ENCODE results near the gene HCN2.
"Not testable (repeated sequence)": the region's sequence is repeated elsewhere in the genome, so short reads cannot be mapped to it uniquely, and the experiment has no call there.

HCN2 gene

DNA sequence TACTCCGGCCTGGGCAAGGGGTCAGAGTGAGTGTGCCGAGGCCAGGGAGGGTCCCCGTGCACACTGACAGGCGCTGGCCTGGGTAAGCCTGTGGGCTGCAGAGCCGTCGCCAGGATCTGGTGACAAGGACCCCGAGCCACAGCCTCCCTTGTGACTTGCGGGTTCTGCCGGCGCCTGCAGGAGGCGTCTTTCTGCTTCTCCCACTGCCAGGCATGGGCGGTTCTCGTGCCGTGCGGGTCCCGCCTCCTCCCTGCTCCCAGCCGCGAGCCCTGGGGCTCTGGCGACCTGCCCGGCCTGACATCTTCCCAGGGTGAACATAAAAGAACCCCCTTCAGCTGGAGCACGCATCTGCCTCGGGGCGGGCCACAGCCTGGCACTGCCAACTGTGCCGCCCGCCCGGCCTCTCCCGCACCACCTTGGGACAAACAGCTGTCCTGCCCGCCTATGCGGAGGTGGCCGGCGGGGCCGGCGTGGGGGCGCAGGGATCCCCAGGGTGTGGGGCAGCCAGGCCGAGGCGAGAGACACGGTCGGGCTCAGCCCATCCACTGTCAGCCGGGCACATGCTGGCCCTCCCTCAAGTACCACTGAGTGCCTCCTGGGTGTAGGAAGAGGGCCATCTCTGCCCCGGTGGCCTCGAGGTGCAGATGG lies 1.5 kb upstream of the HCN2 start:
- DNase-seq = peak; percentile 68

DNA sequence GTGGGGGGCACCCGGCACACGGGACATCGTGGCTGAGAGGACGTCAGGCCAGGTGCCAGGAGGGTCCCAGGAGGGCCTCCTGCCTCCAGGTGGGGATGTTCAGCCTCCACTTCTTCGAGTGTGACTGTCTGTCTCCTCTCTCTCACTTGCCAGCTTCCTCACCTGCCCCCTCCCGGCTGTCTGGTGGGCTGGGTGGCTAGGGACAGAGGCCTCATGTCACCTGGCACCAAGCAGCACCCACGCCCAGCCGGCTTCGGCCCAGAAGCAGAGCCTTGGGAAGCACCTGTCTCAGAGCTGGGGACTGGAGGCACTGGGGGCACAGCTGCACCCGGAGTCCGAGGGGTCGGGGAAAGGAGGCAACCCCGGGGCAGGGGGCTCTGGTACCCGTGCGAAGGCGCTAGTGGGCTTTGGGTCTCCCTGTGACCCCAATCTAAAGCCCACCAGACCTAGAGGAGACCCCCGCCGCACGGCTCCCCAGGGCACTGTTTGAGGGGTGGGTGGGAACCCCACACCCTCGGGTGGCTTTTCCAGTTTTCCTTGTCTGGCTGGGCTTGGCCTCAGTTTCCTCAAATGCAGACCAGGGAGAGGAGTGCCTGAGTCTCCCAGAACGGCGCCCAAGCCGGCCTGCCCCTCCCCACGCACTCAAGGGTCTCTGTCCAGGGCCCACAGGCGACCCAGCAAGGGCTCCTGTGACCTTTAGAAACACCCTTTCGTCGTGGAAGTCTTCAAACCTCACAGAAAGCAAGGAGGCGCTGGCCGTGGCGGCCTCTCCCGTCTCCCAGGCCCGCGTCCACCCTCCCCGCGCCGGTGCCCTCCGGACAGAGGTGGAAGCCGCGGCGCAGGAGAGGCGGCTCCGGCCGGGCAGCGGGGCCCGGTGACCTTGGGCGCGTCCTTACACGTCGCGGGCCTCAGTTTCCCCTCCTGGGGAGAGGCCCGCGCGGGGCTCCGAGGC lies 664 bp upstream of the HCN2 start:
- no peak for DNase-seq

DNA sequence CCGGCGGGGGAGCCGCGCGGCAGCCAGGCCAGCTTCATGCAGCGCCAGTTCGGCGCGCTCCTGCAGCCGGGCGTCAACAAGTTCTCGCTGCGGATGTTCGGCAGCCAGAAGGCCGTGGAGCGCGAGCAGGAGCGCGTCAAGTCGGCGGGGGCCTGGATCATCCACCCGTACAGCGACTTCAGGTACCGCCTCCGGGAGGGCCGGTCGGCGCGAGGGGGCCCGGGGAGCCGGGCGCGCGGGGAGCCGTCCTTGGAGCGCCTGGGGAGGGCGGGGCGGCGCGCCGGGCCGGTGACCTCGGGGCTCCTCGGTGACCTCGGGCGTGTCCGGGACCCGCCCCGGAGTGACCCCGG lies 690 bp downstream of the HCN2 start:
- DNase-seq = no peak

DNA sequence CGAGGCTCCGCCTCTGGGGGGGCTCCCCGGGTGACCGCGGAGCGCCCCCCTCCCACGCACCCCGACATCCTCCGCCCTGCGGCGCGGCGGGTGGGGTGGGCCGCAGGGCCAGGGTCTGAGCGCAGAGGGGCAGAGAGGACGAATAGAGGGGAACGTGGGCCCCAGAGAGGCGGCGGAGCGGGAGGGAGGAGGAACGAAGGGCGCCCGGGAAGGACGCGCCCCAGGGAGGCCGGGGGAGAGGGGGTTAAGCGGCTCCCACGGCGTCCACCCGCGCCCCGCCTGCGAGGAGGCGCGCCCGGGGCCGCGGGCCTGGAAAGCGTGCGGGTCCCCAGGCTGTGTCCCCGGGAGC lies 1.0 kb downstream of the HCN2 start:
- DNase-seq = no peak

DNA sequence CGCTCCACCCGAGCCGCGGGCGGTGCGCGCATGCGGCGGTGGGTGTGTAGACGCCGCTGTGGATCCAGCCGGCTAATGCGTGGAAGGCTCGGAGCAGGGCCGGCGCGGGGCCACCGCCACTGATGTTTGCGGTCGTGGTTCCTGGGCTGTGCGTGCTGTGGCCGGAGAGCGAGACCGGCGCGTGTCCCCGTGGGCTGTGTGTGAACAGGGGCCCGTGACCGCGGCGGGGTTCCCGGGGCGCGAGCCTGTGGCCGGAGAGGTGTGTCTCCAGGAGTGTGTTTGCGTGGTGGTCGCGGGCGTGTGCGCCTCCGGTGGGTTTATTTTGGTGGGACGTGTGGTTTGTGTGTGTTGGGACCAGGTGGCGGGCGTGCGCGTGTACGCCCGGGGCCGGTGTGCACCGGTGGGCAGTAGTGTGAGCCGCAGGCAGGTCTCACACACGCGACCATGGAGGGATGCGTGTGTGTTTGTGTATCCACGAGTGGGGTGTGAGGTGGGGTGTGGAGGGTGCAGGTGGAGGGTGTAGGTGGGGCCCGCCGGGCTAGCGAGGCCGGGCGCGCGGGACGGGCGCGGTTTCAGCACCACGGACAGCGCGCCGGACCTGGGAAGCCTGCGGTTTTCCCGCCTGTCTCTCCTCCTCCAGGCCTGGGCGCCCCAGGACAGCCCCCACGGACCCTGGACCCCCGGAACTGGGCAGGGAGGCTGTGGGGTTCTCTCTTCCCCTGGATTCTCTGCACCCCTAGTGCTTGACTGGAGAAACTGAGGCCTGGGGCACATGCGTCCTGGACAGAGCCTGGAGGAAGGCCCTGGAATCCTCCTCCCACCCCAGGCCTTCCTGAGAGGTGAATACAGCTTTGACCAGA lies 1.6 kb downstream of the HCN2 start:
- no peak for DNase-seq

DNA sequence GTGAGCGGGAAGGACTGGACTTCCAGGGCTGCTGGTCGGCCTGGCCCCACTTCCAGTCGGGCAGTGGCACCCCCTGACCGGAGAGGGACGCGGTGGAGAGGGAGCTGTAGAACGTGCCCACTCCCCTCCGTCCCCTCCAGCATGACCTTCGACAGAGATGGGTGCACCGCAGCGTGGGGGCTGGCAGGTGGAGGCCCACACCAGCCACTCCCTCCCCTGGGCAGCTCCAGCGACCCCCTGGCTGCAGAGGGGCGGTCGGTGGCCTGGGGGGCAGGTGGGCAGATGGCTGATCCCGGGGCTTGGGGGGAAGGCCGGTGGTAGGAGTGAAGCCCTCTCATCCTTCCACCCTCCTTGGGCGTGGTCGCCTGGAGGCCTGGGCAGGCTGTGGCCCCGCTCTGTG lies 2.4 kb downstream of the HCN2 start:
- DNase-seq = no peak

DNA sequence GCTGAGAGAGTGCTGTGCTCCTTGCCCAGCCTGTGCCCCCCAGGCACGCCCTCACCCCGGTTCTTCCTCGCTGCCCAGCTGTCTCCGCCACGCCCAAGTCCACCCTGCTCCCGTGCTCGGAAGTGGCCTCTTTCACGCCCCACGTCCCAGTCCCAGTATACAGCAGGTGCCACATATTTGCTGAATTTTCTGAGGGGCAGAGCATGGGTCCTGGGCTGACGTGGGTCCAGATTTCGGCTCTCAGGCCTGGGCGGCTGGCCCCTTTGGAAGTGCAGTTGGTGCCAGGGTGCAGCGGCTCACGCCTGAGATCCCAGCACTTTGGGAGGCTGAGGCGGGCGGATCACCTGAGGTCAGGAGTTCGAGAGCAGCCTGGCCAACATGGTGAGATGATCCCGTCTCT lies 3.4 kb downstream of the HCN2 start:
- DNase-seq = no peak

GRCh38 chr19:593505-593904 lies 3.8 kb downstream of the HCN2 start:
- DNase-seq = no peak

DNA sequence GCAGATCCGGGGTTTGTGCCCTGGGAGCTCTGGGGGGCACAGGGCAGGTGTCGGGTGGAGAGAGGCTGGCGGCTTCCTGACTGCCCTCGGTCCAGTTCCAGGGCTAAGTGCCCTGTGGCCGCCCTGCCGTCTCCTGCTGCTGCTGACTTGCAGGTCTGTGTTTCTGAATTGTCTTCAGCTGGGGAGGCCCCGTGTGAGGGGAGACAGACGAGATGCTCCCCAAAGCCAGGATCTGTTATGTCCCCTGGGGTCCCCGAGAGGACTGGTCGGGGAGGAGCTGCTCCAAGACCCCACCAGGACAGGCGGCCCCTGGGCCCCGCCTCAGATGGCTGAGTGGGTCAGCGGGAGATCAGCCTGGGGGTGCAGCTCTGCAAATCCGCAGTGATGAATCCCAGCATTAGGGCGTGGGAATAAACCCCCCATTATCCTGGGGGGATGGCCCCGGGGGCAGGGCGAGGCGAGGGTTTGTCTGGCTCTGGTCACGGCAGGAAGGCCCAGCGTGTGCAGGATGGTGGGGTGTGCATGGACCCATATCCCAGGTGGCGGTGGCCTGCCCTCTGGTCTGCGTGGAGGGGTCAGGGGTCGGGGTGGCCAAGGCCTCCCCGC lies 4.7 kb downstream of the HCN2 start:
- no peak for DNase-seq

GRCh38 chr19:595326-596262 lies 5.9 kb downstream of the HCN2 start:
- no peak for DNase-seq

DNA sequence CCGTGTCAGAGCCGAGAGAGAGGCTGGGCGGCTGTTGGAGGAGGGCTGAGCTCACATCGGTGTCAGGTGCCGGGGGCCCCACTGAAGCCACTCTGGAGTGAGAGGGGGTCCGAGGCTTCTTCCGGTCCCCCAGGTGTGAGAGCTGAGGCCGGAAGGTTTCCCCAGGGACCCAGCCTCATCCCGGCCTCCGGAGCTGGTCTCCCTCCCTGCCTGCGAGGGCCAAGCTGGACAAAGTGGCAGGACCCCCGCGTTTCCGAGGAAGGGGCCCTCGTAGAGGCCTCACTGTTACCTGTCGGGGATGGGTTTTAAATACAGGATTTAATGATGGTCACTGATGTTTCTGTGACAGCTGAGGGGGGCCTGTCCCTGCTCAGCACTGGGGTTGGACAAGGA lies 6.6 kb downstream of the HCN2 start:
- DNase-seq = no peak

- no peak for DNase-seq
Observed at GRCh38 chr19:597406-598315, 8.0 kb downstream of the HCN2 start.

DNA sequence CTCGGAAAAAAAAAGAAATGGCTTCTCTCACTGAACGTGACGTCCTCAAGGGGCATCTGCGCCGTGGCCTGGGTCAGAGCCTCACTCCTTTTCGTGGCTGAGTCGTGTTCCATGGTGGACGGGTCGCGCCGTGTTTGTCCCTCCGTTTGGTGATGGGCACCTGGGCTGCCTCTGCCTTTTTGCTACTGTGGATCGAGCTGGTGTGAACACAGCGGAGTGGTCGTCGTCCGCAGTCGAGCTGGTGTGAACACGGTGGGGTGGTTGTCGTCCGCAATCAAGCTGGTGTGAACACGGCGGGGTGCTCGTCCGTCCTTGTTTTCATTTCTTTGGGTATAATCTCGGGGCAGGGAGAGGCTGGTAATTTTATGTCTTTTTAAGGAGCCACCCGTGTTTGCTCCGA lies 11.6 kb downstream of the HCN2 start:
- DNase-seq = no peak

DNA sequence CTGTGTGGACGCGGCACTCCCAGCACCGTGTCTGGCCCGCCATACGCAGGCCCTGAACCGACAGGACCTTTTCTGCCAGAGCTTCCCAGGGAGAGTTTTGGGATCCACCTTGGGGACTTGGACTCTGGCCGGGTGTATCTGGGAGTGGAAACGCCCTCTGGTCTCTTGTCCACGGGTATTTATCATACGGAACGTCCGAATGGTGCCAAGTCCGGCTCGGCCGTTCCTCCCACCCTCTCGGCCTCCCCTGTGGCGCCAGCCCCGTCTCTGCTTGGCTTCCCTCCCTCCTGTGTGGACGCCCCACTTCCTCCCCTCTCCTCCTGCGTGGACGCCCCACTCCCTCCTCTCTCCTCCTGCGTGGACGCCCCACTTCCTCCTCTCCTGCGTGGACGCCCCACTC lies 12.1 kb downstream of the HCN2 start:
- DNase-seq = no peak

GRCh38 chr19:602391-603301 lies 13.0 kb downstream of the HCN2 start:
- no peak for DNase-seq

DNA sequence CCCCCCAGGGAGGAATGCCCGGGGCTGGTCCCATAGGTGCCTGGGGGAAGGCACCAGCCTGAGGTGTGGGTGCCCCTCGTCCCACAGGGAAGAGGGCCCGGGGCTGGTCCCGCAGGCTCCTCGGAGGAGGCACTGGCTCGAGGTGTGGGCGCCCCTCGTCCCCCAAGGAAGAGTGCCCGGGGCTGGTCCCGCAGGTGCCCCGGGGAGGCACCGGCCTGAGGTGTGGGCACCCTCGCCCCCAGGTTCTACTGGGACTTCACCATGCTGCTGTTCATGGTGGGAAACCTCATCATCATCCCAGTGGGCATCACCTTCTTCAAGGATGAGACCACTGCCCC lies 13.6 kb downstream of the HCN2 start:
- DNase-seq = not testable (repeated sequence)

DNA sequence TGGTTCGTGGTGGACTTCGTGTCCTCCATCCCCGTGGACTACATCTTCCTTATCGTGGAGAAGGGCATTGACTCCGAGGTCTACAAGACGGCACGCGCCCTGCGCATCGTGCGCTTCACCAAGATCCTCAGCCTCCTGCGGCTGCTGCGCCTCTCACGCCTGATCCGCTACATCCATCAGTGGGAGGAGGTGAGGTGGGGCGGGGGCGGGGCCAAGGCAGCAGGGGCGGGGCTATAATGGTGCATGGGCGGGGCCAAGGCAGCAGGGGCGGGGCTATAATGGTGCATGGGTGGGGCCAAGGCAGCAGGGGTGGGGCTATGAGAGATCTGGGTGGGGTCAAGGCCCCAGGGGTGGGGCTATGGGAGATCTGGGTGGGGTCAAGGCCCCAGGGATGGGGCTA lies 14.1 kb downstream of the HCN2 start:
- not testable (repeated sequence) for DNase-seq

GRCh38 chr19:604355-604754 lies 14.7 kb downstream of the HCN2 start:
- peak; percentile 53 for DNase-seq

- DNase-seq = peak; percentile 47
Observed at GRCh38 chr19:605061-605971, 15.6 kb downstream of the HCN2 start.
